Gastrocnemius medialis (tissue), 4 donors: ENCODE data around the gene TRIO.

Experiments used
- POLR2A ChIP-seq, 2 donors: fragments of 450-650 bp; IDR thresholded peaks; one replicate each; pipeline ENCODE4 v1.6.1; 2017; ENCODE audit warnings: antibody characterized with exemption in 2 of 2, mild to moderate bottlenecking in 2 of 2, moderate library complexity in 2 of 2
- TF ChIP-seq, protein P1 (sequence below), 5 experiments: fragments of 450-650 bp in 3 of 5; fragments of 200-600 bp in 2 of 5; sonication (generic) in 2 of 5; IDR thresholded peaks in 4 of 5; conservative IDR thresholded peaks in 1 of 5; 1 replicate in 4 of 5; 2 replicates in 1 of 5; pipeline ENCODE4 v1.5.1; 2016 to 2019; ENCODE audit warnings: antibody characterized with exemption in 5 of 5, mild to moderate bottlenecking in 3 of 5, moderate library complexity in 3 of 5

- TF ChIP-seq, protein P1, sequence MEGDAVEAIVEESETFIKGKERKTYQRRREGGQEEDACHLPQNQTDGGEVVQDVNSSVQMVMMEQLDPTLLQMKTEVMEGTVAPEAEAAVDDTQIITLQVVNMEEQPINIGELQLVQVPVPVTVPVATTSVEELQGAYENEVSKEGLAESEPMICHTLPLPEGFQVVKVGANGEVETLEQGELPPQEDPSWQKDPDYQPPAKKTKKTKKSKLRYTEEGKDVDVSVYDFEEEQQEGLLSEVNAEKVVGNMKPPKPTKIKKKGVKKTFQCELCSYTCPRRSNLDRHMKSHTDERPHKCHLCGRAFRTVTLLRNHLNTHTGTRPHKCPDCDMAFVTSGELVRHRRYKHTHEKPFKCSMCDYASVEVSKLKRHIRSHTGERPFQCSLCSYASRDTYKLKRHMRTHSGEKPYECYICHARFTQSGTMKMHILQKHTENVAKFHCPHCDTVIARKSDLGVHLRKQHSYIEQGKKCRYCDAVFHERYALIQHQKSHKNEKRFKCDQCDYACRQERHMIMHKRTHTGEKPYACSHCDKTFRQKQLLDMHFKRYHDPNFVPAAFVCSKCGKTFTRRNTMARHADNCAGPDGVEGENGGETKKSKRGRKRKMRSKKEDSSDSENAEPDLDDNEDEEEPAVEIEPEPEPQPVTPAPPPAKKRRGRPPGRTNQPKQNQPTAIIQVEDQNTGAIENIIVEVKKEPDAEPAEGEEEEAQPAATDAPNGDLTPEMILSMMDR (IDR thresholded peaks at IDR 0.05 in 4 of 5, conservative IDR thresholded peaks at IDR 0.05 in 1 of 5), result no peak
- no peak for TF ChIP-seq POLR2A (IDR thresholded peaks at IDR 0.05)
Measured at GRCh38 chr5:14250748-14251701, 107.9 kb downstream of the TRIO start.
